RKO (cell line): ENCODE data around the gene RIMS1.
A peak's percentile ranks its signal among the peaks of the same experiment; 100 is the strongest.

Source experiments
- DNase-seq: peaks from one replicate; pipeline ENCODE4 v3.0.0-alpha.2; 2016; ENCODE audit warnings: low spot score

Gene RIMS1

GRCh38 chr6:71886184-71887005 lies at the start of gene RIMS1:
Gene RIMS1, plus strand, starts transcription at chr6:71886550. Its CDS starts 474 bp downstream, at chr6:71887024.
- no peak for DNase-seq

GRCh38 chr6:71851214-71851613 lies 35.1 kb upstream of the RIMS1 start:
- DNase-seq: no peak

- no peak for DNase-seq
Observed at GRCh38 chr6:71852948-71853347, 33.4 kb upstream of the RIMS1 start.

GRCh38 chr6:71855406-71855805 lies 30.9 kb upstream of the RIMS1 start:
- DNase-seq: peak; percentile 1

- DNase-seq: no peak
Observed at GRCh38 chr6:71879016-71879415, 7.3 kb upstream of the RIMS1 start.

GRCh38 chr6:71887006-71887743 lies 825 bp downstream of the RIMS1 start:
- no peak for DNase-seq

- DNase-seq: no peak
Observed at GRCh38 chr6:71887744-71888230, 1.4 kb downstream of the RIMS1 start.

- no peak for DNase-seq
Observed at GRCh38 chr6:71888756-71889340, 2.5 kb downstream of the RIMS1 start.

GRCh38 chr6:71889366-71889765 lies 3.0 kb downstream of the RIMS1 start:
- no peak for DNase-seq

- DNase-seq: no peak
Observed at GRCh38 chr6:71892641-71893040, 6.3 kb downstream of the RIMS1 start.

GRCh38 chr6:71900642-71901041 lies 14.3 kb downstream of the RIMS1 start:
- DNase-seq: no peak

- no peak for DNase-seq
Observed at GRCh38 chr6:71902261-71902660, 15.9 kb downstream of the RIMS1 start.

GRCh38 chr6:71906813-71907212 lies 20.5 kb downstream of the RIMS1 start:
- no peak for DNase-seq

GRCh38 chr6:71908162-71908765 lies 21.9 kb downstream of the RIMS1 start:
- no peak for DNase-seq

GRCh38 chr6:71913444-71914234 lies 27.3 kb downstream of the RIMS1 start:
- DNase-seq: no peak

- no peak for DNase-seq
Observed at GRCh38 chr6:71929047-71929446, 42.7 kb downstream of the RIMS1 start.

GRCh38 chr6:71933881-71934280 lies 47.5 kb downstream of the RIMS1 start:
- DNase-seq: no peak

GRCh38 chr6:71965404-71965803 lies 79.1 kb downstream of the RIMS1 start:
- DNase-seq: no peak

GRCh38 chr6:71967436-71967835 lies 81.1 kb downstream of the RIMS1 start:
- no peak for DNase-seq

- DNase-seq: no peak
Observed at GRCh38 chr6:71977884-71978283, 91.5 kb downstream of the RIMS1 start.

- no peak for DNase-seq
Observed at GRCh38 chr6:71979911-71980310, 93.6 kb downstream of the RIMS1 start.

GRCh38 chr6:71982389-71982788 lies 96.0 kb downstream of the RIMS1 start:
- peak; percentile 42 for DNase-seq
